HL-60 (cell line): ENCODE measurements around the gene TSPO.

Experiments
- GABPA ChIP-seq: IDR thresholded peaks from 2 replicates; pipeline ENCODE4 v1.6.1; 2012; ENCODE audit warnings: low read depth
- POLR2AphosphoS5 ChIP-seq: IDR thresholded peaks from 2 replicates; pipeline ENCODE4 v1.6.1; 2012; ENCODE audit warnings: low read depth
- TF ChIP-seq, protein P1 (sequence below): IDR thresholded peaks from one replicate; pipeline ENCODE4 v1.5.1; 2011; ENCODE audit warnings: low read length, control low read depth, inconsistent platforms; ENCODE audit not compliant: insufficient read depth
- TF ChIP-seq, protein P2 (sequence below): IDR thresholded peaks from 2 replicates; pipeline ENCODE4 v1.6.1; 2012; ENCODE audit warnings: low read depth; ENCODE audit not compliant: insufficient replicate concordance

DNA sequence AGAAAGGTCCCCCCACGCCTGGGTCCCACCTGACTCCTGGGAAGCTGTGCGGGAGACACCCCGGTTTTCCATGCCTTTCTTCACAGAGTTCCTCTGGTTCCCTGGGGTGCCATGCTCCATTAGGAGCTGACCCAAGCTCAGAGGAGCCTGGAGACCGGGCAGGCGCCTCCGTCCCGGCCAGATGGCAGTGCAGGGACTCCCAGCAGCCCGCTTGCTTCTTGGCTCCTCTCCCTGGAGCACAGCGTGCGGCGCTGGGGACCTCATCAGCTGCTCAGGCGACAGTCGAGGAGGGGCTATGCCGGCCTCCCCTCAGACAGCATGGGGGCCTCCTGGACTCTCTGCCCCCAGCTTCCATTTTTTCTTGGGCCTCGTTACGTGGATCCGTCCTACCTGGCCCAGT lies 48.7 kb downstream of the TSPO start:
- TF ChIP-seq, protein P1, sequence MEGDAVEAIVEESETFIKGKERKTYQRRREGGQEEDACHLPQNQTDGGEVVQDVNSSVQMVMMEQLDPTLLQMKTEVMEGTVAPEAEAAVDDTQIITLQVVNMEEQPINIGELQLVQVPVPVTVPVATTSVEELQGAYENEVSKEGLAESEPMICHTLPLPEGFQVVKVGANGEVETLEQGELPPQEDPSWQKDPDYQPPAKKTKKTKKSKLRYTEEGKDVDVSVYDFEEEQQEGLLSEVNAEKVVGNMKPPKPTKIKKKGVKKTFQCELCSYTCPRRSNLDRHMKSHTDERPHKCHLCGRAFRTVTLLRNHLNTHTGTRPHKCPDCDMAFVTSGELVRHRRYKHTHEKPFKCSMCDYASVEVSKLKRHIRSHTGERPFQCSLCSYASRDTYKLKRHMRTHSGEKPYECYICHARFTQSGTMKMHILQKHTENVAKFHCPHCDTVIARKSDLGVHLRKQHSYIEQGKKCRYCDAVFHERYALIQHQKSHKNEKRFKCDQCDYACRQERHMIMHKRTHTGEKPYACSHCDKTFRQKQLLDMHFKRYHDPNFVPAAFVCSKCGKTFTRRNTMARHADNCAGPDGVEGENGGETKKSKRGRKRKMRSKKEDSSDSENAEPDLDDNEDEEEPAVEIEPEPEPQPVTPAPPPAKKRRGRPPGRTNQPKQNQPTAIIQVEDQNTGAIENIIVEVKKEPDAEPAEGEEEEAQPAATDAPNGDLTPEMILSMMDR: no peak
- TF ChIP-seq GABPA (no peak), POLR2AphosphoS5 (no peak)
- TF ChIP-seq, protein P2, sequence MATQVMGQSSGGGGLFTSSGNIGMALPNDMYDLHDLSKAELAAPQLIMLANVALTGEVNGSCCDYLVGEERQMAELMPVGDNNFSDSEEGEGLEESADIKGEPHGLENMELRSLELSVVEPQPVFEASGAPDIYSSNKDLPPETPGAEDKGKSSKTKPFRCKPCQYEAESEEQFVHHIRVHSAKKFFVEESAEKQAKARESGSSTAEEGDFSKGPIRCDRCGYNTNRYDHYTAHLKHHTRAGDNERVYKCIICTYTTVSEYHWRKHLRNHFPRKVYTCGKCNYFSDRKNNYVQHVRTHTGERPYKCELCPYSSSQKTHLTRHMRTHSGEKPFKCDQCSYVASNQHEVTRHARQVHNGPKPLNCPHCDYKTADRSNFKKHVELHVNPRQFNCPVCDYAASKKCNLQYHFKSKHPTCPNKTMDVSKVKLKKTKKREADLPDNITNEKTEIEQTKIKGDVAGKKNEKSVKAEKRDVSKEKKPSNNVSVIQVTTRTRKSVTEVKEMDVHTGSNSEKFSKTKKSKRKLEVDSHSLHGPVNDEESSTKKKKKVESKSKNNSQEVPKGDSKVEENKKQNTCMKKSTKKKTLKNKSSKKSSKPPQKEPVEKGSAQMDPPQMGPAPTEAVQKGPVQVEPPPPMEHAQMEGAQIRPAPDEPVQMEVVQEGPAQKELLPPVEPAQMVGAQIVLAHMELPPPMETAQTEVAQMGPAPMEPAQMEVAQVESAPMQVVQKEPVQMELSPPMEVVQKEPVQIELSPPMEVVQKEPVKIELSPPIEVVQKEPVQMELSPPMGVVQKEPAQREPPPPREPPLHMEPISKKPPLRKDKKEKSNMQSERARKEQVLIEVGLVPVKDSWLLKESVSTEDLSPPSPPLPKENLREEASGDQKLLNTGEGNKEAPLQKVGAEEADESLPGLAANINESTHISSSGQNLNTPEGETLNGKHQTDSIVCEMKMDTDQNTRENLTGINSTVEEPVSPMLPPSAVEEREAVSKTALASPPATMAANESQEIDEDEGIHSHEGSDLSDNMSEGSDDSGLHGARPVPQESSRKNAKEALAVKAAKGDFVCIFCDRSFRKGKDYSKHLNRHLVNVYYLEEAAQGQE: no peak
